ENCODE measurements around the gene ADH1B.

GRCh38 chr4:99301376-99302164 lies 19.6 kb downstream of the ADH1B start:
- no peak for TF ChIP-seq OSR2 (tag by site-specific recombination; IDR thresholded peaks at IDR 0.05)
- TF ChIP-seq ZNF274 (IDR thresholded peaks at IDR 0.05; ENCODE audit: low read length) = no peak
- no peak for TF ChIP-seq ZNF274 (tag by site-specific recombination; IDR thresholded peaks at IDR 0.05; ENCODE audit: borderline replicate concordance)
- TF ChIP-seq ZNF18 (tag by site-specific recombination; IDR thresholded peaks at IDR 0.05) = no peak
- TF ChIP-seq ZNF670 (tag by site-specific recombination; IDR thresholded peaks at IDR 0.05; ENCODE audit: low read depth) = no peak
- TF ChIP-seq ZNF404 (tag by site-specific recombination; IDR thresholded peaks at IDR 0.05) = no peak
- no peak for TF ChIP-seq ZNF280D (tag by site-specific recombination; IDR thresholded peaks at IDR 0.05)
- no peak for TF ChIP-seq ZNF121 (tag by site-specific recombination; IDR thresholded peaks at IDR 0.05)
- TF ChIP-seq CTCF (tag by site-specific recombination; IDR thresholded peaks at IDR 0.05) = no peak
- no peak for TF ChIP-seq ZNF19 (tag by site-specific recombination; IDR thresholded peaks at IDR 0.05; ENCODE audit: low read depth)
- no peak for TF ChIP-seq ZBTB1 (tag by site-specific recombination; IDR thresholded peaks at IDR 0.05)
